Measurements from ENCODE around the gene ARL8B. TPM values are rescaled to one million over a fixed set of nuclear protein-coding genes. Genes with fewer than 3 reads are reported as not detected.
"Not testable (repeated sequence)": the region's sequence is repeated elsewhere in the genome, so short reads cannot be mapped to it uniquely, and the experiment has no call there.

Gene ARL8B
- total RNA-seq, 1 donor = 106 TPM

GRCh38 chr3:5096336-5097008 is 25.6 kb upstream of the ARL8B start:
- Histone ChIP-seq H3K4me1 (ENCODE audit: insufficient read depth, low read length) (peaks cover 5% of the 10 kb centered on the region), H3K4me3 (ENCODE audit: low read length) (no peak overlapping the region), H3K27me3 (ENCODE audit: insufficient read depth, low read length) (peaks cover 8% of the 10 kb centered on the region), H3K9me3 (ENCODE audit: low read depth, low read length) (no peaks in the 10 kb centered on the region)

- no peaks in the 10 kb centered on the region for H3K4me1 ChIP-seq (ENCODE audit: insufficient read depth, low read length)
- H3K9me3 ChIP-seq (ENCODE audit: low read depth, low read length) = no peaks in the 10 kb centered on the region
- no peak overlapping the region for H3K4me3 ChIP-seq (ENCODE audit: low read length)
- peaks cover 8% of the 10 kb centered on the region for H3K27me3 ChIP-seq (ENCODE audit: insufficient read depth, low read length)
Measured at GRCh38 chr3:5098346-5098745, 23.7 kb upstream of the ARL8B start.

- H3K4me1 ChIP-seq (ENCODE audit: insufficient read depth, low read length) = no peaks in the 10 kb centered on the region
- H3K27me3 ChIP-seq (ENCODE audit: insufficient read depth, low read length) = no peaks in the 10 kb centered on the region
- no peaks in the 10 kb centered on the region for H3K9me3 ChIP-seq (ENCODE audit: low read depth, low read length)
- H3K4me3 ChIP-seq (ENCODE audit: low read length) = no peak overlapping the region
Measured at GRCh38 chr3:5102532-5102931, 19.6 kb upstream of the ARL8B start.

- Histone ChIP-seq H3K27me3 (ENCODE audit: insufficient read depth, low read length) (no peaks in the 10 kb centered on the region), H3K4me1 (ENCODE audit: insufficient read depth, low read length) (no peaks in the 10 kb centered on the region), H3K9me3 (ENCODE audit: low read depth, low read length) (no peaks in the 10 kb centered on the region), H3K4me3 (ENCODE audit: low read length) (no peak overlapping the region)
Measured at GRCh38 chr3:5103743-5104142, 18.3 kb upstream of the ARL8B start.

- Histone ChIP-seq H3K27me3 (ENCODE audit: insufficient read depth, low read length) (no peaks in the 10 kb centered on the region), H3K4me3 (ENCODE audit: low read length) (no peak overlapping the region), H3K9me3 (ENCODE audit: low read depth, low read length) (no peaks in the 10 kb centered on the region), H3K4me1 (ENCODE audit: insufficient read depth, low read length) (no peaks in the 10 kb centered on the region)
Measured at GRCh38 chr3:5105050-5105449, 17.0 kb upstream of the ARL8B start.

- not testable (repeated sequence) for H3K9me3 ChIP-seq (ENCODE audit: low read depth, low read length); H3K27me3 ChIP-seq (ENCODE audit: insufficient read depth, low read length); H3K4me1 ChIP-seq (ENCODE audit: insufficient read depth, low read length); H3K4me3 ChIP-seq (ENCODE audit: low read length)
Measured at GRCh38 chr3:5106371-5106770, 15.7 kb upstream of the ARL8B start.

GRCh38 chr3:5106933-5107334 is 15.2 kb upstream of the ARL8B start:
- not testable (repeated sequence) for H3K4me3 ChIP-seq (ENCODE audit: low read length); H3K4me1 ChIP-seq (ENCODE audit: insufficient read depth, low read length); H3K9me3 ChIP-seq (ENCODE audit: low read depth, low read length); H3K27me3 ChIP-seq (ENCODE audit: insufficient read depth, low read length)

GRCh38 chr3:5110337-5110736 is 11.8 kb upstream of the ARL8B start:
- Histone ChIP-seq H3K4me1 (ENCODE audit: insufficient read depth, low read length) (no peaks in the 10 kb centered on the region), H3K9me3 (ENCODE audit: low read depth, low read length) (no peaks in the 10 kb centered on the region), H3K4me3 (ENCODE audit: low read length) (no peak overlapping the region), H3K27me3 (ENCODE audit: insufficient read depth, low read length) (no peaks in the 10 kb centered on the region)

- H3K4me1 ChIP-seq (ENCODE audit: insufficient read depth, low read length) = no peaks in the 10 kb centered on the region
- no peaks in the 10 kb centered on the region for H3K27me3 ChIP-seq (ENCODE audit: insufficient read depth, low read length)
- no peak overlapping the region for H3K4me3 ChIP-seq (ENCODE audit: low read length)
- H3K9me3 ChIP-seq (ENCODE audit: low read depth, low read length) = no peaks in the 10 kb centered on the region
Measured at GRCh38 chr3:5112043-5112442, 10.0 kb upstream of the ARL8B start.

- H3K9me3 ChIP-seq (ENCODE audit: low read depth, low read length); H3K27me3 ChIP-seq (ENCODE audit: insufficient read depth, low read length); H3K4me3 ChIP-seq (ENCODE audit: low read length); H3K4me1 ChIP-seq (ENCODE audit: insufficient read depth, low read length): not testable (repeated sequence)
Measured at GRCh38 chr3:5113726-5114125, 8.4 kb upstream of the ARL8B start.

GRCh38 chr3:5115506-5116162 is 6.5 kb upstream of the ARL8B start:
- no peak overlapping the region for H3K4me3 ChIP-seq (ENCODE audit: low read length)
- no peaks in the 10 kb centered on the region for H3K4me1 ChIP-seq (ENCODE audit: insufficient read depth, low read length)
- H3K27me3 ChIP-seq (ENCODE audit: insufficient read depth, low read length) = no peaks in the 10 kb centered on the region
- H3K9me3 ChIP-seq (ENCODE audit: low read depth, low read length) = no peaks in the 10 kb centered on the region

GRCh38 chr3:5116538-5116937 is 5.6 kb upstream of the ARL8B start:
- Histone ChIP-seq H3K27me3 (ENCODE audit: insufficient read depth, low read length) (no peaks in the 10 kb centered on the region), H3K4me3 (ENCODE audit: low read length) (no peak overlapping the region), H3K9me3 (ENCODE audit: low read depth, low read length) (no peaks in the 10 kb centered on the region), H3K4me1 (ENCODE audit: insufficient read depth, low read length) (peaks cover 2% of the 10 kb centered on the region)

GRCh38 chr3:5120446-5120845 is 1.6 kb upstream of the ARL8B start:
- no peaks in the 10 kb centered on the region for H3K9me3 ChIP-seq (ENCODE audit: low read depth, low read length)
- H3K4me1 ChIP-seq (ENCODE audit: insufficient read depth, low read length) = peaks cover 33% of the 10 kb centered on the region
- H3K4me3 ChIP-seq (ENCODE audit: low read length) = no peak overlapping the region
- no peaks in the 10 kb centered on the region for H3K27me3 ChIP-seq (ENCODE audit: insufficient read depth, low read length)

- no peaks in the 10 kb centered on the region for H3K9me3 ChIP-seq (ENCODE audit: low read depth, low read length)
- H3K4me1 ChIP-seq (ENCODE audit: insufficient read depth, low read length) = peaks cover 47% of the 10 kb centered on the region
- H3K4me3 ChIP-seq (ENCODE audit: low read length) = peak overlapping the region; percentile 100
Measured at GRCh38 chr3:5122741-5123706, 932 bp downstream of the ARL8B start.

GRCh38 chr3:5123937-5124336 is 1.8 kb downstream of the ARL8B start:
- no peaks in the 10 kb centered on the region for H3K9me3 ChIP-seq (ENCODE audit: low read depth, low read length)
- H3K27me3 ChIP-seq (ENCODE audit: insufficient read depth, low read length) = no peaks in the 10 kb centered on the region
- peaks cover 51% of the 10 kb centered on the region for H3K4me1 ChIP-seq (ENCODE audit: insufficient read depth, low read length)
- H3K4me3 ChIP-seq (ENCODE audit: low read length) = peak overlapping the region; percentile 100

More at GRCh38 chr3:5122741-5123706, 932 bp downstream of the ARL8B start:
- no peaks in the 10 kb centered on the region for H3K27me3 ChIP-seq (ENCODE audit: insufficient read depth, low read length)

Data from mononuclear cell (primary cell).